HCT116 (cell line): Measurements from ENCODE around the gene GGT6.

Source experiments
- CTCF ChIP-seq, 3 experiments: fragments of 200-600 bp in 1 of 3; sonication (generic) in 1 of 3; IDR thresholded peaks in 2 of 3; conservative IDR thresholded peaks in 1 of 3; 2 replicates each; pipeline ENCODE4 v1.5.1; 2012 to 2017; ENCODE audit warnings: low read depth in 2 of 3, low read length in 2 of 3, antibody characterized with exemption in 1 of 3, borderline replicate concordance in 1 of 3, control low read depth in 1 of 3, mild to moderate bottlenecking in 1 of 3, mixed read lengths in 1 of 3, mixed run types in 1 of 3, moderate library complexity in 1 of 3; ENCODE audit not compliant: insufficient read depth in 1 of 3
- JUND ChIP-seq: IDR thresholded peaks from 2 replicates; pipeline ENCODE4 v1.6.1; 2012
- POLR2A ChIP-seq: IDR thresholded peaks from 2 replicates; pipeline ENCODE4 v1.7.0; 2011; ENCODE audit warnings: borderline replicate concordance; ENCODE audit not compliant: insufficient read depth, insufficient read length; ENCODE audit errors: extremely low read depth
- REST ChIP-seq: IDR thresholded peaks from 2 replicates; pipeline ENCODE4 v1.6.1; 2012; ENCODE audit warnings: low read depth
- SP1 ChIP-seq: IDR thresholded peaks from 2 replicates; pipeline ENCODE4 v1.6.1; 2012; ENCODE audit warnings: low read depth
- TF ChIP-seq, protein P1 (sequence below): IDR thresholded peaks from 2 replicates; pipeline ENCODE4 v1.6.1; 2012

- TF ChIP-seq CTCF (IDR thresholded peaks at IDR 0.05 in 2 of 3, conservative IDR thresholded peaks at IDR 0.05 in 1 of 3; ENCODE audit: borderline replicate concordance in 1 of 3, insufficient read depth in 1 of 3, low read depth in 2 of 3, low read length in 2 of 3): no peak
- TF ChIP-seq SP1: no peak
- TF ChIP-seq JUND: no peak
- TF ChIP-seq REST: no peak
- TF ChIP-seq, protein P1, sequence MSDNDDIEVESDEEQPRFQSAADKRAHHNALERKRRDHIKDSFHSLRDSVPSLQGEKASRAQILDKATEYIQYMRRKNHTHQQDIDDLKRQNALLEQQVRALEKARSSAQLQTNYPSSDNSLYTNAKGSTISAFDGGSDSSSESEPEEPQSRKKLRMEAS: no peak
- no peak for TF ChIP-seq POLR2A
Observed at GRCh38 chr17:4542726-4543191, 17.6 kb downstream of the GGT6 start.
